Testis (tissue), 2 donors: Measurements from ENCODE around the gene GLTPD2.

Experiments used
- CTCF ChIP-seq, 3 experiments: fragments of 450-650 bp in 2 of 3; fragments of 200-600 bp in 1 of 3; sonication (generic) in 1 of 3; IDR thresholded peaks; one replicate each; pipeline ENCODE4 v1.5.1; 2016 to 2019; ENCODE audit warnings: antibody characterized with exemption in 3 of 3, mild to moderate bottlenecking in 2 of 3, moderate library complexity in 1 of 3
- POLR2A ChIP-seq: fragments of 450-650 bp; IDR thresholded peaks from one replicate; pipeline ENCODE4 v1.6.1; 2017; ENCODE audit warnings: antibody characterized with exemption, mild to moderate bottlenecking, moderate library complexity

GRCh38 chr17:4740025-4740351 lies 48.8 kb upstream of the GLTPD2 start:
- TF ChIP-seq CTCF (IDR thresholded peaks at IDR 0.05) (no peak), POLR2A (no peak)
